Measurements from ENCODE around the gene SRF. TPM values are rescaled to one million over a fixed set of nuclear protein-coding genes. Genes with fewer than 3 reads are reported as not detected.

Gene SRF
- total and polyA plus RNA-seq, 12 donors, result 30.5 to 94.3 (median 69.6) TPM

- DNase-seq, result no peak
- Histone ChIP-seq H3K4me1 (peaks cover 0 to 37% (median 13%) of the 10 kb centered on the region in 9 donors), H3K27me3 (no peaks in the 10 kb centered on the region), H3K4me3 (no peak overlapping the region), H3K27ac (no peak overlapping the region), H3K9me3 (no peaks in the 10 kb centered on the region), H3K36me3 (no peaks in the 10 kb centered on the region)
- ATAC-seq, result no peak
- no peak for TF ChIP-seq CTCF (IDR thresholded peaks at IDR 0.05)
- whole genome bisulfite sequencing, 2 donors, result 74 to 82% methylated on average over 6 of the region's 6 CpGs
- intact Hi-C loops (cut with DNase I), result no loop called here
Observed at GRCh38 chr6:43124481-43124880, 46.6 kb upstream of the SRF start.

- intact Hi-C loops (cut with DNase I), result loop anchor here in 1 of 10 donors (5.0 kb wide), 1 partner anchor 53 kb away; no protein-coding TSS in a partner anchor
- Histone ChIP-seq H3K4me1 (peaks cover 0 to 33% (median 13%) of the 10 kb centered on the region in 9 donors), H3K4me3 (no peak overlapping the region), H3K9me3 (no peaks in the 10 kb centered on the region), H3K27me3 (no peaks in the 10 kb centered on the region), H3K36me3 (no peaks in the 10 kb centered on the region), H3K27ac (no peak overlapping the region)
- 66 to 71% methylated on average over 6 of the region's 6 CpGs for WGBS, 2 donors
- no peak for TF ChIP-seq CTCF (IDR thresholded peaks at IDR 0.05)
- ATAC-seq (no peak), DNase-seq (no peak)
Observed at GRCh38 chr6:43125119-43125518, 46.0 kb upstream of the SRF start.

GRCh38 chr6:43125555-43125954 lies 45.5 kb upstream of the SRF start:
- Histone ChIP-seq H3K4me3 (no peak overlapping the region), H3K4me1 (peaks cover 0 to 31% (median 9%) of the 10 kb centered on the region in 9 donors), H3K9me3 (no peaks in the 10 kb centered on the region), H3K27ac (no peak overlapping the region), H3K36me3 (no peaks in the 10 kb centered on the region), H3K27me3 (no peaks in the 10 kb centered on the region)
- ATAC-seq (no peak), DNase-seq (no peak)
- no peak for TF ChIP-seq CTCF (IDR thresholded peaks at IDR 0.05)
- intact Hi-C loops (cut with DNase I), result loop anchor here in 1 of 10 donors (5.0 kb wide), 1 partner anchor 53 kb away; no protein-coding TSS in a partner anchor
- 93 to 100% methylated on average over 1 of the region's 1 CpG for WGBS, 2 donors

GRCh38 chr6:43127180-43127579 lies 43.9 kb upstream of the SRF start:
- TF ChIP-seq CTCF (IDR thresholded peaks at IDR 0.05), result no peak
- ATAC-seq (no peak), DNase-seq (no peak)
- Histone ChIP-seq H3K9me3 (no peaks in the 10 kb centered on the region), H3K36me3 (no peaks in the 10 kb centered on the region), H3K4me1 (peaks cover 0 to 16% (median 0%) of the 10 kb centered on the region in 9 donors), H3K27ac (no peak overlapping the region), H3K27me3 (no peaks in the 10 kb centered on the region), H3K4me3 (no peak overlapping the region)
- intact Hi-C loops (cut with DNase I), result loop anchor here in 1 of 10 donors (5.0 kb wide), 1 partner anchor 55 kb away; no protein-coding TSS in a partner anchor
- 93 to 98% methylated on average over 12 of the region's 12 CpGs for WGBS, 2 donors

All from heart right ventricle (tissue), 16 donors.